ENCODE measurements around the gene DENND2D.

DNA sequence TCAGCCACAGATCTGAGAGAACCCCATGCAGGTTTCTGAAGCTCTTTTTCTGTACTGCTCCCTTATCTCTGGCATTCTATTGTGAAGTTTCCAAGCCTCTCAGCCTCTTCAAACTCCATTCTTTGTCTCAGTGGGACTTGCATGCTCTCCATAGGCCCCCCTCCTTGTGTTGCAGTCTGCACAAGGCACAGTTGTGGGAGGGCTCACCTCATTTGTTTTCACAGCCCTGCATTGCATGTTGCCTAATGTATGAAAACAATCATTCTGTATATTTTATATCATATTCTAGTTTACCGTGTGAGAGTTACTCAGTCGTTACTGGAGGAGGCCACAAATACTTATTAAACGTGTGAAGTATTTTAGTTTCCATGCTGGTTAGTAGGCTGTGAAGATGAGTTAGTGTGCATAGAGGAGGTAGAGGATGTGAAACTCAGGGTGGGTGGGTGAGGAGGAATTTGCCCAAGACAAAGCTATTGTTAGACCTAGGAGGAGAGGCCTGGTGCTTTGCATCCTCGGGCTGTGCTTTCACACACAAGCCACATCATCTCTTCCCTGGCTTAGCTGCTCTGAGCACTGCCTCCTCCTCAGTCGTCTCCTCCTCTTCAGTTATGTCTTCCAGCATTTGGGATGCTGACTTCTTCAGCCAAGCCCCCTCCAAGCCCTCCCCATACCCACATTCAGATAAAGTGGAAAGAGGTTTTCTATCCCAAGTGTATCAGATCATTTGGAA lies 19.3 kb upstream of the DENND2D start:
- TF ChIP-seq, protein P1, sequence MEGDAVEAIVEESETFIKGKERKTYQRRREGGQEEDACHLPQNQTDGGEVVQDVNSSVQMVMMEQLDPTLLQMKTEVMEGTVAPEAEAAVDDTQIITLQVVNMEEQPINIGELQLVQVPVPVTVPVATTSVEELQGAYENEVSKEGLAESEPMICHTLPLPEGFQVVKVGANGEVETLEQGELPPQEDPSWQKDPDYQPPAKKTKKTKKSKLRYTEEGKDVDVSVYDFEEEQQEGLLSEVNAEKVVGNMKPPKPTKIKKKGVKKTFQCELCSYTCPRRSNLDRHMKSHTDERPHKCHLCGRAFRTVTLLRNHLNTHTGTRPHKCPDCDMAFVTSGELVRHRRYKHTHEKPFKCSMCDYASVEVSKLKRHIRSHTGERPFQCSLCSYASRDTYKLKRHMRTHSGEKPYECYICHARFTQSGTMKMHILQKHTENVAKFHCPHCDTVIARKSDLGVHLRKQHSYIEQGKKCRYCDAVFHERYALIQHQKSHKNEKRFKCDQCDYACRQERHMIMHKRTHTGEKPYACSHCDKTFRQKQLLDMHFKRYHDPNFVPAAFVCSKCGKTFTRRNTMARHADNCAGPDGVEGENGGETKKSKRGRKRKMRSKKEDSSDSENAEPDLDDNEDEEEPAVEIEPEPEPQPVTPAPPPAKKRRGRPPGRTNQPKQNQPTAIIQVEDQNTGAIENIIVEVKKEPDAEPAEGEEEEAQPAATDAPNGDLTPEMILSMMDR (IDR thresholded peaks at IDR 0.05), result no peak
- TF ChIP-seq POLR2A (IDR thresholded peaks at IDR 0.05), result no peak
- TF ChIP-seq POLR2AphosphoS5 (IDR thresholded peaks at IDR 0.05), result no peak
